AG09319 (cell line): ENCODE measurements around the gene SNRNP48.

Experiments used
- DNase-seq: peaks from one replicate; pipeline ENCODE4 v3.0.0-alpha.2; 2010; ENCODE audit warnings: low read depth; ENCODE audit errors: extremely low read depth
- CTCF ChIP-seq: IDR thresholded peaks from 2 replicates; pipeline ENCODE4 v1.5.1; 2011; ENCODE audit warnings: low read depth, mild to moderate bottlenecking, inconsistent platforms, low read length, moderate library complexity

The SNRNP48 gene

DNA sequence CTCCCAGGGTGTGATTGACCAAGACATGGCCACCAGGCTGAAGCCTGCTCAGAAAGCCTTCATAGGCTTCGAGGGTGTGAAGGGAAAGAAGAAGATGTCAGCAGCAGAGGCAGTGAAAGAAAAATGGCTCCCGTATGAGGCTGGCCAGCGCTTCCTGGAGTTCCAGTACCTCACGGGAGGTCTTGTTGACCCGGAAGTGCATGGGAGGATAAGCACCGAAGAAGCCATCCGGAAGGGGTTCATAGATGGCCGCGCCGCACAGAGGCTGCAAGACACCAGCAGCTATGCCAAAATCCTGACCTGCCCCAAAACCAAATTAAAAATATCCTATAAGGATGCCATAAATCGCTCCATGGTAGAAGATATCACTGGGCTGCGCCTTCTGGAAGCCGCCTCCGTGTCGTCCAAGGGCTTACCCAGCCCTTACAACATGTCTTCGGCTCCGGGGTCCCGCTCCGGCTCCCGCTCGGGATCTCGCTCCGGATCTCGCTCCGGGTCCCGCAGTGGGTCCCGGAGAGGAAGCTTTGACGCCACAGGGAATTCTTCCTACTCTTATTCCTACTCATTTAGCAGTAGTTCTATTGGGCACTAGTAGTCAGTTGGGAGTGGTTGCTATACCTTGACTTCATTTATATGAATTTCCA lies 4.6 kb upstream of the SNRNP48 start:
- no peak for TF ChIP-seq CTCF
- no peak for DNase-seq

GRCh38 chr6:7587631-7588100 lies 2.3 kb upstream of the SNRNP48 start:
- TF ChIP-seq CTCF: no peak
- no peak for DNase-seq

DNA sequence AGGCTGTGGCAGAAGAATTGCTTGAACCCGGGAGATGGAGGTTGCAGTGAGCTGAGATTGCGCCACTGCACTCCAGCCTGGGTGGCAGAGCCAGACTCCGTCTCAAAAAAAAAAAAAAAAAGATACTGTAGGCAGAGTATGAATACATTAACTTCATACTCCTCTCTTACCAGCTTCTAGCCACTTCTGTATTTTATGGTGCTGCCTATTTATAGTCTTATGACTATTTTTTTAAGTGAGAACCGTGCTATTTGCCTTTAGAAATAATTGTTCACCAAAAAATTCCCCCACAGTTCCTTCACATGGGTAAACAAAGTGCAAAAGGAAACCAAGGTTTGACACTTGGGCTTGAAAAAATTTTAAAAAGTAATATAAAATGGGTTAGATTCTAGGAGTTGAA lies 1.5 kb upstream of the SNRNP48 start:
- DNase-seq: no peak
- TF ChIP-seq CTCF: no peak

DNA sequence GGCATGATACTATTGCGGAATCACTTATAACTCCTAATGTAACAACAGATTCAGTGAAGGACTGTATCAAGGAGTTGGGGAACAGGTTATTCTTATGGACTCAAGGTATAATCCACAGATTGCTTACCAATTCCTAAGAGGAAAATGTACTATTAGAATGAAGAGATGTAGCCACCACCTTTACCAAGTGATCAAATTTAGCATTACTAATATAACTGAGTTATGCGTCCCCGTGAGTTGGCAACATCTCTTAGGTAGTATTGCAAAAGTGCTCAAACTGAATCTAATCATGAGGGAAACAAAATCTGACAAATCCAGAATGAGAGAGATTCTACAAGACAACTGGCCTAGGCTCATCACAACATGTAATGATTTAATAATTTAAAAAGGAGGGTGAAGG lies 777 bp upstream of the SNRNP48 start:
- no peak for DNase-seq
- TF ChIP-seq CTCF: no peak

GRCh38 chr6:7590918-7591302 lies 912 bp downstream of the SNRNP48 start:
- no peak for TF ChIP-seq CTCF
- DNase-seq: no peak

DNA sequence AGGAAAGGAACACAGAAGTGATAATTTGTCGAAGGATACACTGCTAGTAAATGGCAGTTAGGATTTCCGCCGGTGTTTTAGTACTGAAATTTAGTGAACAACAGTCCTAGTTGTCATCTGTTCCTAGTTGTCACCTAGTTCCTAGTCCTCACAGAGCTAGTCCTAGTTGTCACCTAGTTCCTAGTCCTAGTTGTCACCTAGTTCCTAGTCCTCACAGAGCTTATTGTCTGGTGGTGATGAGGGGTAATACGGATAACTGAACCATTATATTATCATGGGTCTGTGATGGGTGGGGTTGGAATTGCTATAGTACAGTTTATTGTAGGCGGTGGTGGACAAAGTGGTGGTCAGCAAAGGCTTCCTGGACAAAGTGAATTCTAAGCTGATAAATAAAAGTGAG lies 1.8 kb downstream of the SNRNP48 start:
- TF ChIP-seq CTCF: no peak
- no peak for DNase-seq

DNA sequence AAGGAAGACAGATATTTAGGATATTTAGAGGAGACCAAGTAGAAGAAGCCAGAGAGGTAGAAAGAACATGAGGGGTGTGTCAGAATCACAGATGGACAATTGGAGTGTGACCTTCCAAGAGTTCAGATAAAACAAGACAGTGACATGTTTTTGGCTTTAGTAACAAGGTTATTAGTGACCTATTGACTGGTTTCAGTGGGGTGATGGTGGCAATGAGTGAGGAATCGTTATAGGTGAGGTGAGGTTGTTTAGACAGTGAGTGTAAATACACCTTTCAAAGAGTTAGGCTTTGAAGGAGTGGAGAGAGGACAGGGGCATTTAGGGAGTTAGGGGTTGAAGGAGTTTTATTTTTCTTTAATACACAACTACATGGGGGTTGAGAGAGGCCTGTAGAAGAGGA lies 3.2 kb downstream of the SNRNP48 start:
- TF ChIP-seq CTCF: no peak
- no peak for DNase-seq
